Nucleus accumbens (tissue), 56 donors: Measurements from ENCODE around the gene COL16A1.

Experiments
- DNase-seq, 56 donors: peaks; one replicate each; lab custom pipeline; 2025; lab: John Stamatoyannopoulos, UW

The COL16A1 gene

GRCh38 chr1:31703431-31704270, at the start of gene COL16A1:
Gene COL16A1 (minus strand): TSS chr1:31704017. CDS start chr1:31702193, 1,824 bp downstream.
- DNase-seq = peak in 51 of 56 donors; percentile 13 to 84 (median 60)

GRCh38 chr1:31752952-31753475, 49.2 kb upstream of the COL16A1 start:
- DNase-seq = peak in 34 of 56 donors; percentile 9 to 67 (median 40)

- no peak for DNase-seq
Measured at GRCh38 chr1:31752258-31752657, 48.4 kb upstream of the COL16A1 start.

- DNase-seq = peak in 1 of 56 donors; percentile 6
Measured at GRCh38 chr1:31751822-31752241, 48.0 kb upstream of the COL16A1 start.

- no peak for DNase-seq
Measured at GRCh38 chr1:31750858-31751510, 47.2 kb upstream of the COL16A1 start.

- DNase-seq = no peak
Measured at GRCh38 chr1:31749785-31750735, 46.2 kb upstream of the COL16A1 start.

- DNase-seq = no peak
Measured at GRCh38 chr1:31748365-31748764, 44.5 kb upstream of the COL16A1 start.

- DNase-seq = no peak
Measured at GRCh38 chr1:31747304-31747703, 43.5 kb upstream of the COL16A1 start.

- no peak for DNase-seq
Measured at GRCh38 chr1:31746687-31747086, 42.9 kb upstream of the COL16A1 start.

- peak in 13 of 56 donors; percentile 10 to 64 (median 32) for DNase-seq
Measured at GRCh38 chr1:31745946-31746670, 42.3 kb upstream of the COL16A1 start.

GRCh38 chr1:31745096-31745945, 41.5 kb upstream of the COL16A1 start:
- peak in 43 of 56 donors; percentile 17 to 78 (median 43) for DNase-seq

GRCh38 chr1:31744165-31744888, 40.5 kb upstream of the COL16A1 start:
- DNase-seq = no peak

GRCh38 chr1:31742462-31743212, 38.8 kb upstream of the COL16A1 start:
- DNase-seq = no peak

GRCh38 chr1:31739346-31739745, 35.5 kb upstream of the COL16A1 start:
- no peak for DNase-seq

GRCh38 chr1:31736675-31737074, 32.9 kb upstream of the COL16A1 start:
- peak in 30 of 56 donors; percentile 9 to 80 (median 45) for DNase-seq

GRCh38 chr1:31735571-31735970, 31.8 kb upstream of the COL16A1 start:
- no peak for DNase-seq

GRCh38 chr1:31734582-31735107, 30.8 kb upstream of the COL16A1 start:
- DNase-seq = peak in 7 of 56 donors; percentile 12 to 34 (median 18)
